Measurements from ENCODE around the gene CHRNA3.

Gene CHRNA3

GRCh38 chr15:78623786-78624497 is 3.1 kb upstream of the CHRNA3 start:
- no peak for TF ChIP-seq CTCF (IDR thresholded peaks at IDR 0.05; ENCODE audit: low read depth, low read length)
- DNase-seq (ENCODE audit: extremely low read depth, low read depth) = no peak

GRCh38 chr15:78621810-78622402 is 1.1 kb upstream of the CHRNA3 start:
- no peak for TF ChIP-seq CTCF (IDR thresholded peaks at IDR 0.05; ENCODE audit: low read depth, low read length)
- DNase-seq (ENCODE audit: extremely low read depth, low read depth) = no peak

- DNase-seq (ENCODE audit: extremely low read depth, low read depth) = no peak
- peak; percentile 6; the same call in 1 of the 2 replicates for TF ChIP-seq CTCF (IDR thresholded peaks at IDR 0.05; ENCODE audit: low read depth, low read length)
These were observed 722 bp downstream of the CHRNA3 start for GRCh38 chr15:78620021-78620526.

- no peak for TF ChIP-seq CTCF (IDR thresholded peaks at IDR 0.05; ENCODE audit: low read depth, low read length)
- DNase-seq (ENCODE audit: extremely low read depth, low read depth) = no peak
These were observed 1.5 kb downstream of the CHRNA3 start for GRCh38 chr15:78619022-78619950.

- DNase-seq (ENCODE audit: extremely low read depth, low read depth) = peak; percentile 91
- peak; percentile 74 for TF ChIP-seq CTCF (IDR thresholded peaks at IDR 0.05; ENCODE audit: low read depth, low read length)
These were observed 2.3 kb downstream of the CHRNA3 start for GRCh38 chr15:78618490-78618934.

GRCh38 chr15:78618064-78618463 is 2.7 kb downstream of the CHRNA3 start:
- TF ChIP-seq CTCF (IDR thresholded peaks at IDR 0.05; ENCODE audit: low read depth, low read length) = no peak
- DNase-seq (ENCODE audit: extremely low read depth, low read depth) = no peak
